ENCODE data around the gene PADI1. TPM values are rescaled to one million over a fixed set of nuclear protein-coding genes. Genes with fewer than 3 reads are reported as not detected.

The PADI1 gene
- total RNA-seq, 1 donor from 2014 or later, result not detected

DNA sequence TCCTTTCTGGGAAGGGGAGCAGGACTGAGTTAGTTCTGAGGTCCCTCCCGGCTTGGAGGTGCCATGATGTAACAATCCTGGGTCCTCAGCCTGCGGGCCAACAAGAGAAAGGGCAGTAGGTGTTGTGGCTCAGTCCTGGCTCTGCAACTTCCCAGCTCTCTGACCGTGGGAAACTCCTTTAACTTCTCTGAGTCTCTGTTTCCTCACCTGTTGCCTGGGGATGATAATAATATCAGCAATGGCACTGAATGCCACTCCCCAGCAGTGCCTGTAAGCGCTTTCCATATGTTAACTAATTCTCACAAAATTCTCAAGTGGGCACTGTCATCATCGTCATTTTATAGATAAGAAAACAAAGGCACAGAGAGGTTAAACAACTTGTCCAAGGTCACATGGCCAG is 46.3 kb downstream of the PADI1 start:
- peaks cover under 1% of the 10 kb centered on the region for H3K4me1 Mint-ChIP-seq
- H3K36me3 Mint-ChIP-seq, result no peaks in the 10 kb centered on the region
- no peak for DNase-seq (ENCODE audit: low spot score in 2 of 2, unreplicated experiment in 2 of 2)
- no peaks in the 10 kb centered on the region for H3K27me3 Mint-ChIP-seq (ENCODE audit: low read depth)
- H3K4me3 Mint-ChIP-seq, result no peak overlapping the region
- no peak overlapping the region for H3K27ac Mint-ChIP-seq
- no peaks in the 10 kb centered on the region for H3K9me3 Mint-ChIP-seq
- TF ChIP-seq, protein P1, sequence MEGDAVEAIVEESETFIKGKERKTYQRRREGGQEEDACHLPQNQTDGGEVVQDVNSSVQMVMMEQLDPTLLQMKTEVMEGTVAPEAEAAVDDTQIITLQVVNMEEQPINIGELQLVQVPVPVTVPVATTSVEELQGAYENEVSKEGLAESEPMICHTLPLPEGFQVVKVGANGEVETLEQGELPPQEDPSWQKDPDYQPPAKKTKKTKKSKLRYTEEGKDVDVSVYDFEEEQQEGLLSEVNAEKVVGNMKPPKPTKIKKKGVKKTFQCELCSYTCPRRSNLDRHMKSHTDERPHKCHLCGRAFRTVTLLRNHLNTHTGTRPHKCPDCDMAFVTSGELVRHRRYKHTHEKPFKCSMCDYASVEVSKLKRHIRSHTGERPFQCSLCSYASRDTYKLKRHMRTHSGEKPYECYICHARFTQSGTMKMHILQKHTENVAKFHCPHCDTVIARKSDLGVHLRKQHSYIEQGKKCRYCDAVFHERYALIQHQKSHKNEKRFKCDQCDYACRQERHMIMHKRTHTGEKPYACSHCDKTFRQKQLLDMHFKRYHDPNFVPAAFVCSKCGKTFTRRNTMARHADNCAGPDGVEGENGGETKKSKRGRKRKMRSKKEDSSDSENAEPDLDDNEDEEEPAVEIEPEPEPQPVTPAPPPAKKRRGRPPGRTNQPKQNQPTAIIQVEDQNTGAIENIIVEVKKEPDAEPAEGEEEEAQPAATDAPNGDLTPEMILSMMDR (IDR thresholded peaks at IDR 0.05; ENCODE audit: unreplicated experiment), result no peak

DNA sequence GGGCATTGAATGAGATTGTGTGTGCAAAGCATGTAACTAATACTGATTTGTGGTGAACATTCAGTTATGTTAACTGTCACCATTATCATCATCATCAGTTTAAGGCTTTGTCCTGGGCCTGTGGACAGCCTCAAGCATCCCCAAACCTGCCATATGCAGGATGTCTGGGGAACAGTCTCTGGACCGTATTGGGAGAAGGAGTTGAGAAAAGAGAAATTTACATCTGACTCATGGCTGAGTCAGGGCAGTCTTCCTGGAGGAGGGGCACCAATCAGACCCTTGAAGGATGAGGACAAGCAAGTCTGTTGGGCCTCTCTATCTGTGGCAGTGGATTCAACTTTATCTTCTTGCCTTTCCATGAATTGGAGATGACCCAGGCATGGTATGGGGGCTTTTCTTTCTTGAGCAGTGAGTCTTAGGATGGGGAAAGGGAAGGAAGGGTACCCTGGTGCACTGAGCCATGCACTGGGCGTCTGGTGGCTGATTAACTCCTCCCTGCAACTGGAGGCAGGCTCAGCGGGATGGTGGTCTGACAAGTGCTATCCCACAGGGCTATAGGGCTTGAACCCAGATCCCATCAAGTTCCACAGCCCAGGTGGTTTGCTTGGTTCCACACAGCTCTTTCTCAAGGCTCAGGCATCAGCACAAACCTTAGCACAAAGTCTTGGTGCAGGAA is 46.9 kb downstream of the PADI1 start:
- Mint-ChIP-seq H3K27me3 (ENCODE audit: low read depth) (no peaks in the 10 kb centered on the region), H3K36me3 (no peaks in the 10 kb centered on the region), H3K27ac (no peak overlapping the region), H3K9me3 (no peaks in the 10 kb centered on the region), H3K4me1 (no peaks in the 10 kb centered on the region), H3K4me3 (no peak overlapping the region)
- TF ChIP-seq, protein P1 (IDR thresholded peaks at IDR 0.05; ENCODE audit: unreplicated experiment), result no peak
- DNase-seq (ENCODE audit: low spot score in 2 of 2, unreplicated experiment in 2 of 2), result no peak

DNA sequence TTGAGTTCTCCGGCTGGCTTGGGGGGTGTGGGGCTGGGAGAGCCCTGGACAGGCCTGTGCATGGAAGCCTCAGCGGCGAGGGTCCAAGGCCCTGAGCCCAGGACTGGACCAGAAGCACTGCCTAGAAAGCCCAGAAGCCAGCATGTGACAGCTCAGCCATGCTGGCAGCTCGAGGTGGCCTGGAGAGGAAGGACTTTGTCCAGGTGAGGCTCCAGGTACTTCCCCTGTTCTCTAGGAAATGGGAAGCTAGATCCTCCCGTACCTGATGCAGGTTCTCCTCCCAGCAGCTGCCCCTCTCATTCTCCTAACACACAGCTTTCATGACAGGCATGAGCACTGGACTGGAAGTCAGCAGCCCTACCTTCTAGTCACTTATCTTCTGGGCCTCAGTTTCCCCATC is 50.4 kb downstream of the PADI1 start:
- Mint-ChIP-seq H3K27me3 (ENCODE audit: low read depth) (peaks cover 6% of the 10 kb centered on the region), H3K9me3 (no peaks in the 10 kb centered on the region), H3K36me3 (no peaks in the 10 kb centered on the region), H3K4me1 (no peaks in the 10 kb centered on the region), H3K4me3 (no peak overlapping the region), H3K27ac (no peak overlapping the region)
- TF ChIP-seq, protein P1 (IDR thresholded peaks at IDR 0.05; ENCODE audit: unreplicated experiment), result no peak
- DNase-seq (ENCODE audit: low spot score in 2 of 2, unreplicated experiment in 2 of 2), result no peak

DNA sequence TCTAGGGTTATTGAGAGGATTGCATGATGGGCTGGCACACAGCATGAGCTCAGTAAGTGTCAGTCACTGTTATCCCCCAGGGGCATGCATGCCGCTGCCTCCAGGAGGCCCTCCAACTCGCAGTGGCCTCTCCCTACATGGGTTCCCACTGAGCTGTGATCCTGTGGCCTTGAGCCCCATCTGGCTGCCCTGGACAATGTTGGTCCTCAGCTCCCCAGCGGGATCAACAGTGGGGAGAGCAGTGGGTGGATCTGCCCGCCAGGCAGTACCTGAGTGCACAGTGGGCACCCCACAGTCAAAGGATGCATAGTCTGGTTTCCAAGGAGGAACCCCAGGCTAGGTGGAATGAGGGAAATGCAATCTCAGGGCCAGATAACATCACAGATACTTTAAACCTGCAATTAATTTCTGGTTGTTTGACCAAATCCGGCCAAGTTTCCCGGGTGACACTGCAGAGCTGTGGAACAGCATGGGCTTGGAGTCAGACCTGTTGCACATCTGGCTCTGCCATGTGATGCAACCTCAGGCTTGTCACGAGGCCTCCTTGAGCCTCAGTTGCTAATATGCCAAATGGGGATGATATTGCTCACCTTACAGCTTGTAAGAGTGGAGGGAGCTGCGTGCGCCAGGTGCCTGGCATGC is 53.3 kb downstream of the PADI1 start:
- Mint-ChIP-seq H3K9me3 (peaks cover 7% of the 10 kb centered on the region), H3K27ac (no peak overlapping the region), H3K27me3 (ENCODE audit: low read depth) (peaks cover 9% of the 10 kb centered on the region), H3K36me3 (no peaks in the 10 kb centered on the region), H3K4me3 (no peak overlapping the region), H3K4me1 (no peaks in the 10 kb centered on the region)
- DNase-seq (ENCODE audit: low spot score in 2 of 2, unreplicated experiment in 2 of 2), result no peak
- TF ChIP-seq, protein P1 (IDR thresholded peaks at IDR 0.05; ENCODE audit: unreplicated experiment), result no peak

DNA sequence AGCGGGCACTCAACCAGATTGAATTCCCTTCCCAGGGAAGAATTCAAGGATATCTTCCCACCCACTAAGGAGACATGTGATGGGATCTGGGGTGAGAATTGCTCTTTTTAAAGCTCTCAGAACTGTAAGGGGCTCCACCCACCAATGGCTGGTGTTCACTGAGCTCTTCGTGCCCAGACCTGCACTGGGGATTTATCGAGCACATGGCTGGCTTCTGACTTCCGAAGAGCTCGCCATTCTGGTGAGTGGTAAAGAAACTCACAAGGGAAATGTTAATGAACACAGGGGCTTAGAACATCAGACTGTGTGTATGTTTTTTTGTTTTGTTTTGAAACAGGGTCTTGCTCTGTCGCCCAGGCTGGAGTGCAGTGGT is 53.8 kb downstream of the PADI1 start:
- TF ChIP-seq, protein P1 (IDR thresholded peaks at IDR 0.05; ENCODE audit: unreplicated experiment), result no peak
- H3K4me1 Mint-ChIP-seq, result no peaks in the 10 kb centered on the region
- peaks cover 11% of the 10 kb centered on the region for H3K27me3 Mint-ChIP-seq (ENCODE audit: low read depth)
- peaks cover 12% of the 10 kb centered on the region for H3K9me3 Mint-ChIP-seq
- no peaks in the 10 kb centered on the region for H3K36me3 Mint-ChIP-seq
- DNase-seq (ENCODE audit: low spot score in 2 of 2, unreplicated experiment in 2 of 2), result no peak
- no peak overlapping the region for H3K27ac Mint-ChIP-seq
- no peak overlapping the region for H3K4me3 Mint-ChIP-seq
